Activated CD8-positive, alpha-beta memory T cell treated with anti-CD3 and anti-CD28 coated beads for 24 hours (primary cell): ENCODE data around the gene MAGEB17.
"Not testable (repeated sequence)": the region's sequence is repeated elsewhere in the genome, so short reads cannot be mapped to it uniquely, and the experiment has no call there.

Experiments used
- DNase-seq: peaks from one replicate; pipeline ENCODE4 v3.0.0-alpha.2; 2020

Gene MAGEB17

GRCh38 chrX:16156692-16157331 lies 10.5 kb upstream of the MAGEB17 start:
- DNase-seq: no peak

- no peak for DNase-seq
These were observed 6.6 kb upstream of the MAGEB17 start for GRCh38 chrX:16160729-16161128.

GRCh38 chrX:16161173-16161572 lies 6.1 kb upstream of the MAGEB17 start:
- not testable (repeated sequence) for DNase-seq

- no peak for DNase-seq
These were observed 4.9 kb upstream of the MAGEB17 start for GRCh38 chrX:16162391-16162790.

- no peak for DNase-seq
These were observed 2.5 kb upstream of the MAGEB17 start for GRCh38 chrX:16164748-16165147.

GRCh38 chrX:16171039-16171438 lies 3.8 kb downstream of the MAGEB17 start:
- DNase-seq: no peak

GRCh38 chrX:16171944-16172343 lies 4.7 kb downstream of the MAGEB17 start:
- DNase-seq: no peak

- no peak for DNase-seq
These were observed 5.1 kb downstream of the MAGEB17 start for GRCh38 chrX:16172391-16172790.

GRCh38 chrX:16175329-16176061 lies 8.2 kb downstream of the MAGEB17 start:
- DNase-seq: no peak

GRCh38 chrX:16177260-16177659 lies 10.0 kb downstream of the MAGEB17 start:
- DNase-seq: no peak

GRCh38 chrX:16183843-16184242 lies 16.6 kb downstream of the MAGEB17 start:
- DNase-seq: not testable (repeated sequence)

- no peak for DNase-seq
These were observed 18.4 kb downstream of the MAGEB17 start for GRCh38 chrX:16185725-16186136.

- no peak for DNase-seq
These were observed 19.2 kb downstream of the MAGEB17 start for GRCh38 chrX:16186380-16187007.

GRCh38 chrX:16187024-16187760 lies 19.9 kb downstream of the MAGEB17 start:
- DNase-seq: no peak

GRCh38 chrX:16188687-16189086 lies 21.4 kb downstream of the MAGEB17 start:
- no peak for DNase-seq

GRCh38 chrX:16191605-16192004 lies 24.3 kb downstream of the MAGEB17 start:
- DNase-seq: no peak

GRCh38 chrX:16196829-16197228 lies 29.5 kb downstream of the MAGEB17 start:
- no peak for DNase-seq

GRCh38 chrX:16199343-16199742 lies 32.1 kb downstream of the MAGEB17 start:
- DNase-seq: no peak

- no peak for DNase-seq
These were observed 35.7 kb downstream of the MAGEB17 start for GRCh38 chrX:16202943-16203342.

- no peak for DNase-seq
These were observed 37.3 kb downstream of the MAGEB17 start for GRCh38 chrX:16204538-16204937.

GRCh38 chrX:16205840-16206239 lies 38.6 kb downstream of the MAGEB17 start:
- no peak for DNase-seq

- no peak for DNase-seq
These were observed 40.4 kb downstream of the MAGEB17 start for GRCh38 chrX:16207634-16208033.

GRCh38 chrX:16208601-16209000 lies 41.3 kb downstream of the MAGEB17 start:
- no peak for DNase-seq
